ENCODE results near the gene SLA2.

DNA sequence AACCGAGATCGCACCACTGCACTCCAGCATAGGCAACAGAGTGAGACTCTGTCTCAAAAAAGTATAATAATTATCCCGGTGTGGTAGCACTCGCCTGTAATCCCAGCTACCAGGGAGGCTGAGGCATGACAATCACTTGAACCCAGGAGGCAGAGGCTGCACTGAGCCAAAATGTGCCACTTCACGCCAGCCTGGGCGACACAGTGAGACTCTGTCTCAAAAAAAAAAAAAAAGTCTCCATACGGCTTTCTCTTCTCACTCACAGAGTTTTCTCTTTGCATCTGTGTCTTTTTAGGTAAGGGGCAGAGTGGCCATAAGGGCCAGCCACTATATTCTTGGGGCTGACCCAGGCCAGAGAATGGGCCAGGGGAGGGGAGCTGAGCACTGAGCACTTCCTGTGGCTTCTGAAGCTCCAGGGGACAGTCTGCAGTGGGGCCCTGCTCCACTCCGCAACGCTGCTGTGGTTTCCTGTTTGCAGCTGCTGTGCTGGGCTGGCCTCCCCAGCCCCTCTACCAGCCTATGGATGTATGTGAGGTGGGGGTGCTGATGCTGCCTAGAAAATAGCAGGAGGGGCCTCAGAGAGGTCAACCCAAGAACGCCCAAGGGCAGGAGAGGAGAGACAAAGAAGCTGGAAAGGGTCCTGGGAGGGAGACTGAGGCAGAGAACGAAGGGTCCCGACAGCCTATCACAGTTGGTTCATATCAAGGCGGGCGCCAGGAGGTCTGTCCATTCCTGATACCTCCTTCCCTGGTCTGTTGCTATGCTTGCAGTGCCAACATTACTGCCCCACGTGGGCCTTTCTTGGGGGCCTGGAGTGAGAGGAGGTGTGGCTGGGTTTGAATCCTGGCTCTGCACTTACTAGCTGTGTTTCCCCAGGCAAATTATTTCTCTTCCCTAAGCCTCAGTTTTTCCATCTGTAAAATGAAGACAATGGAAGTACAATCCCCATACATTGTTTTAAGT is 16.0 kb downstream of the SLA2 start:
- no peak for TF ChIP-seq POLR2A (IDR thresholded peaks at IDR 0.05; ENCODE audit: low read depth, low read length)
- TF ChIP-seq, protein P1, sequence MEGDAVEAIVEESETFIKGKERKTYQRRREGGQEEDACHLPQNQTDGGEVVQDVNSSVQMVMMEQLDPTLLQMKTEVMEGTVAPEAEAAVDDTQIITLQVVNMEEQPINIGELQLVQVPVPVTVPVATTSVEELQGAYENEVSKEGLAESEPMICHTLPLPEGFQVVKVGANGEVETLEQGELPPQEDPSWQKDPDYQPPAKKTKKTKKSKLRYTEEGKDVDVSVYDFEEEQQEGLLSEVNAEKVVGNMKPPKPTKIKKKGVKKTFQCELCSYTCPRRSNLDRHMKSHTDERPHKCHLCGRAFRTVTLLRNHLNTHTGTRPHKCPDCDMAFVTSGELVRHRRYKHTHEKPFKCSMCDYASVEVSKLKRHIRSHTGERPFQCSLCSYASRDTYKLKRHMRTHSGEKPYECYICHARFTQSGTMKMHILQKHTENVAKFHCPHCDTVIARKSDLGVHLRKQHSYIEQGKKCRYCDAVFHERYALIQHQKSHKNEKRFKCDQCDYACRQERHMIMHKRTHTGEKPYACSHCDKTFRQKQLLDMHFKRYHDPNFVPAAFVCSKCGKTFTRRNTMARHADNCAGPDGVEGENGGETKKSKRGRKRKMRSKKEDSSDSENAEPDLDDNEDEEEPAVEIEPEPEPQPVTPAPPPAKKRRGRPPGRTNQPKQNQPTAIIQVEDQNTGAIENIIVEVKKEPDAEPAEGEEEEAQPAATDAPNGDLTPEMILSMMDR (conservative IDR thresholded peaks at IDR 0.05; ENCODE audit: low read depth, low read length) = no peak
- no peak for TF ChIP-seq SMC3 (IDR thresholded peaks at IDR 0.05; ENCODE audit: low read depth, low read length)
- no peak for TF ChIP-seq MXI1 (IDR thresholded peaks at IDR 0.05; ENCODE audit: borderline replicate concordance, low read depth, low read length)
- no peak for TF ChIP-seq RFX5 (IDR thresholded peaks at IDR 0.05; ENCODE audit: low read depth, low read length)
- TF ChIP-seq MAZ (IDR thresholded peaks at IDR 0.05; ENCODE audit: borderline replicate concordance, low read depth, low read length) = no peak
- TF ChIP-seq BHLHE40 (IDR thresholded peaks at IDR 0.05; ENCODE audit: low read depth, low read length) = no peak
- TF ChIP-seq CHD1 (IDR thresholded peaks at IDR 0.05; ENCODE audit: low read depth, low read length) = no peak
- TF ChIP-seq, protein P2, sequence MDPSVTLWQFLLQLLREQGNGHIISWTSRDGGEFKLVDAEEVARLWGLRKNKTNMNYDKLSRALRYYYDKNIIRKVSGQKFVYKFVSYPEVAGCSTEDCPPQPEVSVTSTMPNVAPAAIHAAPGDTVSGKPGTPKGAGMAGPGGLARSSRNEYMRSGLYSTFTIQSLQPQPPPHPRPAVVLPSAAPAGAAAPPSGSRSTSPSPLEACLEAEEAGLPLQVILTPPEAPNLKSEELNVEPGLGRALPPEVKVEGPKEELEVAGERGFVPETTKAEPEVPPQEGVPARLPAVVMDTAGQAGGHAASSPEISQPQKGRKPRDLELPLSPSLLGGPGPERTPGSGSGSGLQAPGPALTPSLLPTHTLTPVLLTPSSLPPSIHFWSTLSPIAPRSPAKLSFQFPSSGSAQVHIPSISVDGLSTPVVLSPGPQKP (IDR thresholded peaks at IDR 0.05; ENCODE audit: borderline replicate concordance, low read depth, low read length) = no peak
- TF ChIP-seq USF2 (IDR thresholded peaks at IDR 0.05; ENCODE audit: low read depth, low read length) = no peak
- no peak for TF ChIP-seq NFE2L2 (IDR thresholded peaks at IDR 0.05; ENCODE audit: low read depth, low read length)
- no peak for TF ChIP-seq CEBPB (IDR thresholded peaks at IDR 0.05; ENCODE audit: low read depth, low read length)
- TF ChIP-seq RAD21 (IDR thresholded peaks at IDR 0.05; ENCODE audit: low read length) = no peak
- TF ChIP-seq RCOR1 (IDR thresholded peaks at IDR 0.05; ENCODE audit: insufficient replicate concordance, low read length) = no peak

All from IMR-90 (cell line).